Measurements from ENCODE around the gene PARVA. TPM values are rescaled to one million over a fixed set of nuclear protein-coding genes. Genes with fewer than 3 reads are reported as not detected.

The PARVA gene
- total RNA-seq, 1 experiment from 2014 or later: 10.4 TPM

DNA sequence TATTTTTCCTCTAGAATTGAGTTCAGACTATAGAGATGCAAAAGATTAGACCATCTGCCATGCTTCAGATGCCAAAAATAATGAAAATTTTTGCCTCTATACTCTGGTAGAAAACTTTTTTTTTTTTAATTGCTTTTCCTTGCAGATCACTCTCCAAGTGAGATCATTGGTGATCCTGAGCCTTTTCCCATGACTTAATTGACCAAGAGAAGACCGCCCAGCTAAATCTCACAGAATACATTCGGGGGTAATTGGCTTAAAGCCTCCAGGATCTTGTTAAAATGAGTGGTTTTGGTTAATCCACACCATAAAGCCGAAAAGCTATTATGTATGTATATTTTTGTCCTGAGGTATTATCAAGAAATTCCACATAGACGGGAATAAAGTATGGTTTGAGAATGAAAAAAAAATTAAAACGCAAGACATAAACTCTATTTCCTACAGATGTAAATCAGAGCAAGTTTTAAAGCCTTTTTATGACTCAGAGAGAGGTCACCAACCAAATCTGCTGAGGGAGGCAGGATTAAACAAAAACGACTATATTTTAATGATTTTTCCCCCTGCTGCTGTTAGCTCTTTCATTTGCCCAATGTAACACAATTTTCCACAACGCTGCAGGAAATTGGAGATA is 64.0 kb downstream of the PARVA start (continued):
- TF ChIP-seq, protein P1, sequence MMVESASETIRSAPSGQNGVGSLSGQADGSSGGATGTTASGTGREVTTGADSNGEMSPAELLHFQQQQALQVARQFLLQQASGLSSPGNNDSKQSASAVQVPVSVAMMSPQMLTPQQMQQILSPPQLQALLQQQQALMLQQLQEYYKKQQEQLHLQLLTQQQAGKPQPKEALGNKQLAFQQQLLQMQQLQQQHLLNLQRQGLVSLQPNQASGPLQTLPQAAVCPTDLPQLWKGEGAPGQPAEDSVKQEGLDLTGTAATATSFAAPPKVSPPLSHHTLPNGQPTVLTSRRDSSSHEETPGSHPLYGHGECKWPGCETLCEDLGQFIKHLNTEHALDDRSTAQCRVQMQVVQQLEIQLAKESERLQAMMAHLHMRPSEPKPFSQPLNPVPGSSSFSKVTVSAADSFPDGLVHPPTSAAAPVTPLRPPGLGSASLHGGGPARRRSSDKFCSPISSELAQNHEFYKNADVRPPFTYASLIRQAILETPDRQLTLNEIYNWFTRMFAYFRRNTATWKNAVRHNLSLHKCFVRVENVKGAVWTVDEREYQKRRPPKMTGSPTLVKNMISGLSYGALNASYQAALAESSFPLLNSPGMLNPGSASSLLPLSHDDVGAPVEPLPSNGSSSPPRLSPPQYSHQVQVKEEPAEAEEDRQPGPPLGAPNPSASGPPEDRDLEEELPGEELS (CRISPR knock-in tag; IDR thresholded peaks at IDR 0.05): no peak

DNA sequence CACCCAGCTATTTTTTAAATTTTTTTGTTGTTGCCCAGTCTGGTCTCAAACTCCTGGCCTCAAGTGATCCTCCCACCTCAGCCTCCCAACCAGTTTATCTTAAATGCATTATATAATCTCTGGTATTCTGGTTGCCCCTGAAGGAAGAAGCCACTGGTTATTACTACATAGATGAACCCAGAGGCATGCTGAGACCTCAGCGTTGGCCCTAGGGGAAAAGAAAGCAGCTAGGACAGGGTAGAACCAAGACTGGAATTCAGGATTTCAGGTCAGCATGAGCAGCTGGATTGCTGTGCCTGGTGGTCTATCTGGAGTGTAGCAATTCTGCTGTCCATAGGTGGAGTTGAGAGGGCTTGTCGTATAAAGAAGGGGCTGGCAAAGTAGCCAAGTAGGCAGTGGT is 67.2 kb downstream of the PARVA start:
- H3K27ac Mint-ChIP-seq: no peak overlapping the region; the same call in 1 of the 2 replicates
- H3K4me1 Mint-ChIP-seq: peaks cover 21% of the 10 kb centered on the region
- no peak for TF ChIP-seq FOXJ3 (CRISPR knock-in tag; IDR thresholded peaks at IDR 0.05; ENCODE audit: borderline replicate concordance)
- TF ChIP-seq, protein P2, sequence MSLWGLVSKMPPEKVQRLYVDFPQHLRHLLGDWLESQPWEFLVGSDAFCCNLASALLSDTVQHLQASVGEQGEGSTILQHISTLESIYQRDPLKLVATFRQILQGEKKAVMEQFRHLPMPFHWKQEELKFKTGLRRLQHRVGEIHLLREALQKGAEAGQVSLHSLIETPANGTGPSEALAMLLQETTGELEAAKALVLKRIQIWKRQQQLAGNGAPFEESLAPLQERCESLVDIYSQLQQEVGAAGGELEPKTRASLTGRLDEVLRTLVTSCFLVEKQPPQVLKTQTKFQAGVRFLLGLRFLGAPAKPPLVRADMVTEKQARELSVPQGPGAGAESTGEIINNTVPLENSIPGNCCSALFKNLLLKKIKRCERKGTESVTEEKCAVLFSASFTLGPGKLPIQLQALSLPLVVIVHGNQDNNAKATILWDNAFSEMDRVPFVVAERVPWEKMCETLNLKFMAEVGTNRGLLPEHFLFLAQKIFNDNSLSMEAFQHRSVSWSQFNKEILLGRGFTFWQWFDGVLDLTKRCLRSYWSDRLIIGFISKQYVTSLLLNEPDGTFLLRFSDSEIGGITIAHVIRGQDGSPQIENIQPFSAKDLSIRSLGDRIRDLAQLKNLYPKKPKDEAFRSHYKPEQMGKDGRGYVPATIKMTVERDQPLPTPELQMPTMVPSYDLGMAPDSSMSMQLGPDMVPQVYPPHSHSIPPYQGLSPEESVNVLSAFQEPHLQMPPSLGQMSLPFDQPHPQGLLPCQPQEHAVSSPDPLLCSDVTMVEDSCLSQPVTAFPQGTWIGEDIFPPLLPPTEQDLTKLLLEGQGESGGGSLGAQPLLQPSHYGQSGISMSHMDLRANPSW (CRISPR knock-in tag; conservative IDR thresholded peaks at IDR 0.05; ENCODE audit: low read depth): no peak
- no peak for TF ChIP-seq JUN (CRISPR knock-in tag; IDR thresholded peaks at IDR 0.05)
- TF ChIP-seq ELF4 (CRISPR knock-in tag; IDR thresholded peaks at IDR 0.05; ENCODE audit: low read depth): no peak
- ChIA-PET CTCF (no interaction called here), POLR2A (no interaction called here)
- H3K27me3 Mint-ChIP-seq (ENCODE audit: low read depth): no peaks in the 10 kb centered on the region; the same call in 1 of the 2 replicates
- H3K36me3 Mint-ChIP-seq: peaks cover 17% of the 10 kb centered on the region
- ATAC-seq (no peak), DNase-seq (ENCODE audit: low spot score) (no peak)
- peaks cover 20% of the 10 kb centered on the region for H3K9me3 Mint-ChIP-seq
- H3K4me3 Mint-ChIP-seq: no peak overlapping the region

DNA sequence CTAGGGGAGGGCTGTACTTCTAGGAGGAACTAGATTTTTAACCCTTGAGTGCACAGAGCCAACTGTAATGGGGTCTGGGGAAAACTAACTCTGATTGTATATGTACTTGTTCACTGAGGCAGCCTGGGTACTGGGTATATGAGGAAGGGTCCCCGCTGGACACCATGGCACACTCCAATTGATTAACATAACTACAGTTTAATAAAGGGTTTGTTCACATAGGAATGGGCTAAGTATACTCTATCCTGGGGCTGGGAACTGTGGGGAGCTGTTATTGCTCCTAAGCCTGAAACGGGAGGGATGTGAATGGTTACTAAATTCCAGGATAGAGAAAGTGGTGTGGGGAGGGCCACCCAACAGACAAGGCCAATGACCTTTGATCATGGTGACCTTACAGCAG is 67.6 kb downstream of the PARVA start:
- H3K36me3 Mint-ChIP-seq: peaks cover 13% of the 10 kb centered on the region
- peaks cover 16% of the 10 kb centered on the region for H3K9me3 Mint-ChIP-seq
- ChIA-PET POLR2A (no interaction called here), CTCF (no interaction called here)
- TF ChIP-seq NFYB (CRISPR knock-in tag; conservative IDR thresholded peaks at IDR 0.05; ENCODE audit: low read depth) (no peak), IRF2 (CRISPR knock-in tag; IDR thresholded peaks at IDR 0.05; ENCODE audit: borderline replicate concordance, low read depth) (no peak)
- no peak overlapping the region; the same call in 1 of the 2 replicates for H3K27ac Mint-ChIP-seq
- peaks cover 17% of the 10 kb centered on the region for H3K4me1 Mint-ChIP-seq
- no peak overlapping the region for H3K4me3 Mint-ChIP-seq
- no peaks in the 10 kb centered on the region; the same call in 1 of the 2 replicates for H3K27me3 Mint-ChIP-seq (ENCODE audit: low read depth)
- DNase-seq (ENCODE audit: low spot score) (no peak), ATAC-seq (no peak)

DNA sequence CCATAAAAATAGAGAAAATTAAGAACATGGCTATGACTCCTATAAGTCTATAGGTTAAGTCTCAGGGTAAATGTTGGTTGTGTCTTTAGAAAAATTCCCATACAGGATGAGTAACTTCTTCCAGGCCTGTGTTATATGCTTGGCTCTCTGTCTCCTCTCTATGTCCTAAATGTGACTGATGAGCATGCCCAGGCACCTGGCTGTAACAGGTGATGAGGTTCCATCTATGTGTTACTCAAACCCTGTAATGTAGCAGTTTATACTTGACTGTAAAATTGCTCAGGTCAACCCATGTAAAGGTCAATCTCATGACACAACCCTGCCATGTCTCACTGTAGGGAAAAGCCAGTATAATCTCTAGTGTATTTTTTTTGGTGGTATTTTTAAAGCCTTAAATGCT is 69.5 kb downstream of the PARVA start:
- H3K27me3 Mint-ChIP-seq (ENCODE audit: low read depth): no peaks in the 10 kb centered on the region
- TF ChIP-seq, protein P3, sequence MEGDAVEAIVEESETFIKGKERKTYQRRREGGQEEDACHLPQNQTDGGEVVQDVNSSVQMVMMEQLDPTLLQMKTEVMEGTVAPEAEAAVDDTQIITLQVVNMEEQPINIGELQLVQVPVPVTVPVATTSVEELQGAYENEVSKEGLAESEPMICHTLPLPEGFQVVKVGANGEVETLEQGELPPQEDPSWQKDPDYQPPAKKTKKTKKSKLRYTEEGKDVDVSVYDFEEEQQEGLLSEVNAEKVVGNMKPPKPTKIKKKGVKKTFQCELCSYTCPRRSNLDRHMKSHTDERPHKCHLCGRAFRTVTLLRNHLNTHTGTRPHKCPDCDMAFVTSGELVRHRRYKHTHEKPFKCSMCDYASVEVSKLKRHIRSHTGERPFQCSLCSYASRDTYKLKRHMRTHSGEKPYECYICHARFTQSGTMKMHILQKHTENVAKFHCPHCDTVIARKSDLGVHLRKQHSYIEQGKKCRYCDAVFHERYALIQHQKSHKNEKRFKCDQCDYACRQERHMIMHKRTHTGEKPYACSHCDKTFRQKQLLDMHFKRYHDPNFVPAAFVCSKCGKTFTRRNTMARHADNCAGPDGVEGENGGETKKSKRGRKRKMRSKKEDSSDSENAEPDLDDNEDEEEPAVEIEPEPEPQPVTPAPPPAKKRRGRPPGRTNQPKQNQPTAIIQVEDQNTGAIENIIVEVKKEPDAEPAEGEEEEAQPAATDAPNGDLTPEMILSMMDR (IDR thresholded peaks at IDR 0.05): no peak
- TF ChIP-seq CBFB (CRISPR knock-in tag; IDR thresholded peaks at IDR 0.05; ENCODE audit: low read depth) (no peak), CREB1 (CRISPR knock-in tag; IDR thresholded peaks at IDR 0.05) (no peak), GRHL2 (CRISPR knock-in tag; IDR thresholded peaks at IDR 0.05; ENCODE audit: insufficient replicate concordance, severe bottlenecking) (no peak), ZNF219 (CRISPR knock-in tag; IDR thresholded peaks at IDR 0.05; ENCODE audit: borderline replicate concordance) (no peak), EMX1 (CRISPR knock-in tag; IDR thresholded peaks at IDR 0.05) (no peak), ATF1 (CRISPR knock-in tag; IDR thresholded peaks at IDR 0.05) (no peak)
- TF ChIP-seq, protein P4, sequence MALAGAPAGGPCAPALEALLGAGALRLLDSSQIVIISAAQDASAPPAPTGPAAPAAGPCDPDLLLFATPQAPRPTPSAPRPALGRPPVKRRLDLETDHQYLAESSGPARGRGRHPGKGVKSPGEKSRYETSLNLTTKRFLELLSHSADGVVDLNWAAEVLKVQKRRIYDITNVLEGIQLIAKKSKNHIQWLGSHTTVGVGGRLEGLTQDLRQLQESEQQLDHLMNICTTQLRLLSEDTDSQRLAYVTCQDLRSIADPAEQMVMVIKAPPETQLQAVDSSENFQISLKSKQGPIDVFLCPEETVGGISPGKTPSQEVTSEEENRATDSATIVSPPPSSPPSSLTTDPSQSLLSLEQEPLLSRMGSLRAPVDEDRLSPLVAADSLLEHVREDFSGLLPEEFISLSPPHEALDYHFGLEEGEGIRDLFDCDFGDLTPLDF (CRISPR knock-in tag; IDR thresholded peaks at IDR 0.05): no peak
- TF ChIP-seq, protein P5, sequence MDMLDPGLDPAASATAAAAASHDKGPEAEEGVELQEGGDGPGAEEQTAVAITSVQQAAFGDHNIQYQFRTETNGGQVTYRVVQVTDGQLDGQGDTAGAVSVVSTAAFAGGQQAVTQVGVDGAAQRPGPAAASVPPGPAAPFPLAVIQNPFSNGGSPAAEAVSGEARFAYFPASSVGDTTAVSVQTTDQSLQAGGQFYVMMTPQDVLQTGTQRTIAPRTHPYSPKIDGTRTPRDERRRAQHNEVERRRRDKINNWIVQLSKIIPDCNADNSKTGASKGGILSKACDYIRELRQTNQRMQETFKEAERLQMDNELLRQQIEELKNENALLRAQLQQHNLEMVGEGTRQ (CRISPR knock-in tag; IDR thresholded peaks at IDR 0.05): no peak
- TF ChIP-seq, protein P6, sequence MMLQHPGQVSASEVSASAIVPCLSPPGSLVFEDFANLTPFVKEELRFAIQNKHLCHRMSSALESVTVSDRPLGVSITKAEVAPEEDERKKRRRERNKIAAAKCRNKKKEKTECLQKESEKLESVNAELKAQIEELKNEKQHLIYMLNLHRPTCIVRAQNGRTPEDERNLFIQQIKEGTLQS (CRISPR knock-in tag; conservative IDR thresholded peaks at IDR 0.05): no peak
- TF ChIP-seq, protein P7, sequence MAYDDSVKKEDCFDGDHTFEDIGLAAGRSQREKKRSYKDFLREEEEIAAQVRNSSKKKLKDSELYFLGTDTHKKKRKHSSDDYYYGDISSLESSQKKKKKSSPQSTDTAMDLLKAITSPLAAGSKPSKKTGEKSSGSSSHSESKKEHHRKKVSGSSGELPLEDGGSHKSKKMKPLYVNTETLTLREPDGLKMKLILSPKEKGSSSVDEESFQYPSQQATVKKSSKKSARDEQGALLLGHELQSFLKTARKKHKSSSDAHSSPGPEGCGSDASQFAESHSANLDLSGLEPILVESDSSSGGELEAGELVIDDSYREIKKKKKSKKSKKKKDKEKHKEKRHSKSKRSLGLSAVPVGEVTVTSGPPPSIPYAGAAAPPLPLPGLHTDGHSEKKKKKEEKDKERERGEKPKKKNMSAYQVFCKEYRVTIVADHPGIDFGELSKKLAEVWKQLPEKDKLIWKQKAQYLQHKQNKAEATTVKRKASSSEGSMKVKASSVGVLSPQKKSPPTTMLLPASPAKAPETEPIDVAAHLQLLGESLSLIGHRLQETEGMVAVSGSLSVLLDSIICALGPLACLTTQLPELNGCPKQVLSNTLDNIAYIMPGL (CRISPR knock-in tag; IDR thresholded peaks at IDR 0.05): no peak
- ATAC-seq: no peak
- H3K4me1 Mint-ChIP-seq: peaks cover 7% of the 10 kb centered on the region
- POLR2A ChIA-PET: no interaction called here
- peaks cover 5% of the 10 kb centered on the region; the same call in 1 of the 2 replicates for H3K9me3 Mint-ChIP-seq
- CTCF ChIA-PET: no interaction called here
- no peak overlapping the region for H3K4me3 Mint-ChIP-seq
- no peak overlapping the region for H3K27ac Mint-ChIP-seq
- no peak for DNase-seq (ENCODE audit: low spot score)
- peaks cover under 1% of the 10 kb centered on the region; the same call in 1 of the 2 replicates for H3K36me3 Mint-ChIP-seq

Data from WTC11 (cell line).